Measurements from ENCODE around the gene POLR1H. TPM values are rescaled to one million over a fixed set of nuclear protein-coding genes. Genes with fewer than 3 reads are reported as not detected.
"Not testable (repeated sequence)": the region's sequence is repeated elsewhere in the genome, so short reads cannot be mapped to it uniquely, and the experiment has no call there.

POLR1H gene
- total RNA-seq, 4 donors from 2014 or later: 13.2 to 35.8 (median 19.8) TPM

DNA sequence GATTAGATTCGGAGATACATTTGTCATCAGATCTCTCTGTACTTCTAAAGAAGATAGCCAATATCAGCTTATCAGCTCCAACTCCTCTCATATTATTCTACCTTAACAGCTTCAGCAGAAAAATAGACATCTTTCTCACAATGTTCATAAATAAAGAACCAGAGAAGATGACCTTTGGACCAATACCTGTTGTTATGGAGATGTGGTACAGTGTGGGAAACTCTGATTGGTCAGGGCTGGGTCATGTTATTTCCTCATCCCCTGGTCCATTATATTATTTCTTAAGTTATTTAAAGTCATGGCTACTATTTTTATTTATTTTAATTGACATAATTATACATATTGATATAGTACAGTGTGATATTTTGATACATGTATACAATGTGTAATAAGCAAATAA is 35.9 kb upstream of the POLR1H start:
- TF ChIP-seq, protein P1, sequence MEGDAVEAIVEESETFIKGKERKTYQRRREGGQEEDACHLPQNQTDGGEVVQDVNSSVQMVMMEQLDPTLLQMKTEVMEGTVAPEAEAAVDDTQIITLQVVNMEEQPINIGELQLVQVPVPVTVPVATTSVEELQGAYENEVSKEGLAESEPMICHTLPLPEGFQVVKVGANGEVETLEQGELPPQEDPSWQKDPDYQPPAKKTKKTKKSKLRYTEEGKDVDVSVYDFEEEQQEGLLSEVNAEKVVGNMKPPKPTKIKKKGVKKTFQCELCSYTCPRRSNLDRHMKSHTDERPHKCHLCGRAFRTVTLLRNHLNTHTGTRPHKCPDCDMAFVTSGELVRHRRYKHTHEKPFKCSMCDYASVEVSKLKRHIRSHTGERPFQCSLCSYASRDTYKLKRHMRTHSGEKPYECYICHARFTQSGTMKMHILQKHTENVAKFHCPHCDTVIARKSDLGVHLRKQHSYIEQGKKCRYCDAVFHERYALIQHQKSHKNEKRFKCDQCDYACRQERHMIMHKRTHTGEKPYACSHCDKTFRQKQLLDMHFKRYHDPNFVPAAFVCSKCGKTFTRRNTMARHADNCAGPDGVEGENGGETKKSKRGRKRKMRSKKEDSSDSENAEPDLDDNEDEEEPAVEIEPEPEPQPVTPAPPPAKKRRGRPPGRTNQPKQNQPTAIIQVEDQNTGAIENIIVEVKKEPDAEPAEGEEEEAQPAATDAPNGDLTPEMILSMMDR (IDR thresholded peaks at IDR 0.05): no peak
- TF ChIP-seq POLR2A (IDR thresholded peaks at IDR 0.05): no peak
- no peak for DNase-seq
- 96 to 100% methylated on average over 1 of the region's 1 CpG for WGBS, 2 donors

DNA sequence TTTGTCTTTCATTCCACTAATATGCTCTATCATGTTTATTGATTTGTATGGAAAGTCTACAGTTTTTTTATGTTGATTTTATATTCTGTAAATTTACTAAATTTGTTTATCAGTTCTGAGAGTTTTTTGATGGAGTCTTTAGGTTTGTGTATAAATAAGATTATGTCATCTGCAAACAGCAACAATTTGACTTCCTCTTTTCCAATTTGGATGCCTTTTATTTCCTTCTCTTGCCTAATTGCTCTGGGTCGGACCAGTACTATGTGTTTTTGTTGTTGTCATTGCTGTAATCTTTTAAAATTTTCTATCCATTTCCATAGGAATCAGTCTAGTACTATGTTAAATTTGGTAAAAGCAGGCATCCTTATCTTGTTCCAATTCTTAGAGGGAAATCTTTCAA is 31.5 kb upstream of the POLR1H start:
- 78 to 91% methylated on average over 1 of the region's 1 CpG for WGBS, 2 donors
- no peak for TF ChIP-seq POLR2A (IDR thresholded peaks at IDR 0.05)
- TF ChIP-seq, protein P1 (IDR thresholded peaks at IDR 0.05): no peak
- Histone ChIP-seq H3K36me3 (peaks cover 0 to 7% (median 0%) of the 10 kb centered on the region in 3 donors), H3K4me1 (no peaks in the 10 kb centered on the region), H3K27me3 (no peaks in the 10 kb centered on the region), H3K4me3 (no peak overlapping the region), H3K9me3 (no peaks in the 10 kb centered on the region), H3K27ac (no peak overlapping the region)
- intact Hi-C loops (cut with DNase I): no loop called here
- no peak for DNase-seq

More for the DNA sequence above, 35.9 kb upstream of the POLR1H start:
- intact Hi-C loops (cut with DNase I): no loop called here
- H3K27ac ChIP-seq: no peak overlapping the region
- peaks cover 0 to 10% (median 0%) of the 10 kb centered on the region in 3 donors for H3K36me3 ChIP-seq
- no peak overlapping the region for H3K4me3 ChIP-seq
- no peaks in the 10 kb centered on the region for H3K9me3 ChIP-seq
- no peaks in the 10 kb centered on the region for H3K4me1 ChIP-seq
- no peaks in the 10 kb centered on the region for H3K27me3 ChIP-seq

DNA sequence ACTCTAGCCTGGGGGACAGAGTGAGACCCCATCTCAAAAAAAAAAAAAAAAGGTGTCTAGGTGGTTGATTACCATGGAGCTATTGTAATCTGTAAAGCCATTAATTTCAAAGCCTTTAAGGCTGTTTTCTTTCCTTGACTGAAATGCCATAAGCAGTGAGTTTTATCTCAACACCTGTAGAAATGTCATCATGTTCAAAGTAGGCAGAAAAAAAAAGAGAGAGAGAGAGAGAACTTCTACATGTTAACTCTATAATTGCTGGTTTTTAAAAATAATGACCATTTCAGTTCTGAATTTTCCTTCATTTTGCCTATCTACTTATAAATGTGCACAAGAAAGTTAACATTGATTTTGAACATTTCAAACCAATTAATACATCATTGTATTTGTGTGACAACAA is 29.7 kb upstream of the POLR1H start:
- no peak for DNase-seq
- TF ChIP-seq POLR2A (IDR thresholded peaks at IDR 0.05): no peak
- TF ChIP-seq, protein P1 (IDR thresholded peaks at IDR 0.05): no peak
- Histone ChIP-seq H3K27me3 (no peaks in the 10 kb centered on the region), H3K27ac (no peak overlapping the region), H3K4me3 (no peak overlapping the region), H3K9me3 (no peaks in the 10 kb centered on the region), H3K36me3 (peaks cover 0 to 9% (median 0%) of the 10 kb centered on the region in 3 donors), H3K4me1 (no peaks in the 10 kb centered on the region)
- intact Hi-C loops (cut with DNase I): no loop called here

DNA sequence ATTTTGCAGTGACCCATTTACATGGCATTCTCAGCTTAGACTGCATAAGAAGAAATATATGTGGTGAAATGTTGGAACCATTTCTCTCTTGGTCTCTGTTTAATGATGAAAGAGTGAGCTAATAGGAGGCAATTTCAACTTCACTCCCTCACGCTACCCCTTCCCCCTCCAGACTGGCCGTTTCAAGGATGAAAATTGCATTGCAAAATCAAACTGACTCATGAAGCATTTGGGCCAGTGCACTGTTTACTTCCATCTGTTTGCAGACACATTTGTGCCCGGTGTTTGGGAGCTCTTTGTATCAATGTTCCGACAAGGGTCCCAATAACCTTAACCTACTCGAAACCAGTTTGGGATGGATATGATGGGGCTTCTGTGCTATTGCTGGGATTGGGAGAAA is 27.6 kb upstream of the POLR1H start:
- intact Hi-C loops (cut with DNase I); DNase-seq: not testable (repeated sequence)

DNA sequence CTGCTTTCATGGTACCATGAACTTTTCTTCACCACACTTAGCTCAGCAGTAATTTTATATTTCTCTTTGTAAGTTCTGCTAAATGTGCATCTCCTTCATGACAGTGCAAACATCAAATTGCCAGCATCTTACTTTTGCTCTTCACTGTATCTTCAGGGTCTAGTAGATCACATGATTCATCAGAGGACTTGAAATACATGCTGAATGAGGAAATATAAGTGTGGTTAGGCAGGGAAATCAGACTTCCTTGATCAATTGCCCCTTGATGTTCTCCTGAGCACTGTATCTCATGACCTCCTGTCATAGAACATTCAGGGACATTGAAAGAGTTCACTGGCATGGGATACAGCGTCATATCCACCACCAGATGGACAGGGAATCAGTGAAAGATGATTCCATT is 25.3 kb upstream of the POLR1H start:
- no peak for DNase-seq
- 80 to 89% methylated on average over 1 of the region's 1 CpG for WGBS, 2 donors
- Histone ChIP-seq H3K27me3 (no peaks in the 10 kb centered on the region), H3K36me3 (peaks cover 0 to 9% (median 0%) of the 10 kb centered on the region in 3 donors), H3K4me3 (no peak overlapping the region), H3K9me3 (no peaks in the 10 kb centered on the region), H3K4me1 (no peaks in the 10 kb centered on the region), H3K27ac (no peak overlapping the region)
- TF ChIP-seq POLR2A (IDR thresholded peaks at IDR 0.05): no peak
- TF ChIP-seq, protein P1 (IDR thresholded peaks at IDR 0.05): no peak
- intact Hi-C loops (cut with DNase I): no loop called here

More for the DNA sequence above, 27.6 kb upstream of the POLR1H start:
- H3K27ac ChIP-seq, H3K36me3 ChIP-seq, H3K4me1 ChIP-seq, H3K27me3 ChIP-seq, H3K9me3 ChIP-seq, H3K4me3 ChIP-seq: not testable (repeated sequence)
- WGBS, 2 donors: 76 to 81% methylated on average over 5 of the region's 5 CpGs

DNA sequence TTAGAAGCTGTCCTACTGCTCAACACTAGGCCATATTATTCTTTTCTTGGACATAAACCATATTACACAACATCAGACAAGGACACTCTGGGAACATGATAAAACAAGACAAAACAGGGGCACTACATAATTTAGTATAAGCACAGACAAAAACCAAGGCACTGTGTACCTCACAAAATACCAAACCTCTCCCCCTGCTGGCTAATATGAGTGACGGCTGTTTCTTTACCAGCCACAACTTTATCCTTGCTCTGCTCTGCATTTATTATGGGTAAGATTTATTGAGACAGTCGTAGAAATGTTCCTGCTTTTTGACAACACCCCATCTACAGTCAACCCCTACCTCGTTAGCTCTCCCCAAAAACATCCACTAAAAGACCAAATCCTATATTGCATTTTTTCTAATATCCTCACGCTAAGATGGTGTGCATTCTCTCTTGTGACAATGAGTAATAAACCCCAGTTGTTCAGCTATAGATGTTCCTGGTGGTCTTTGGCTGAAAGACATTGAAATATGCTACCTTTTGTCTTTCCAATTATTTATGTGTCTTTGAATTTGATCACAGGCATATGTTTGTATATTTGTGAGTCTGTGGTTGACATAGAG is 23.8 kb upstream of the POLR1H start:
- 23 to 38% methylated on average over 4 of the region's 4 CpGs for WGBS, 2 donors

More for the DNA sequence above, 23.8 kb upstream of the POLR1H start:
- Histone ChIP-seq H3K27ac (no peak overlapping the region), H3K9me3 (no peaks in the 10 kb centered on the region), H3K27me3 (no peaks in the 10 kb centered on the region), H3K36me3 (peaks cover 0 to 5% (median 0%) of the 10 kb centered on the region in 3 donors), H3K4me3 (no peak overlapping the region), H3K4me1 (no peaks in the 10 kb centered on the region)
- intact Hi-C loops (cut with DNase I): no loop called here
- no peak for TF ChIP-seq POLR2A (IDR thresholded peaks at IDR 0.05)
- TF ChIP-seq, protein P1 (IDR thresholded peaks at IDR 0.05): peak in 5 of 6 experiments; percentile 17 to 56 (median 29)
- DNase-seq: no peak

Measured in esophagus squamous epithelium (tissue), 5 donors.